Measurements from ENCODE around the gene SLC12A7.

Gene SLC12A7

GRCh38 chr5:1050423-1051365, 61.2 kb downstream of the SLC12A7 start:
- no peak overlapping the region for H3K27ac ChIP-seq
- TF ChIP-seq ZFX (IDR thresholded peaks at IDR 0.05) (no peak), CTCF (conservative IDR thresholded peaks at IDR 0.05) (no peak)

DNA sequence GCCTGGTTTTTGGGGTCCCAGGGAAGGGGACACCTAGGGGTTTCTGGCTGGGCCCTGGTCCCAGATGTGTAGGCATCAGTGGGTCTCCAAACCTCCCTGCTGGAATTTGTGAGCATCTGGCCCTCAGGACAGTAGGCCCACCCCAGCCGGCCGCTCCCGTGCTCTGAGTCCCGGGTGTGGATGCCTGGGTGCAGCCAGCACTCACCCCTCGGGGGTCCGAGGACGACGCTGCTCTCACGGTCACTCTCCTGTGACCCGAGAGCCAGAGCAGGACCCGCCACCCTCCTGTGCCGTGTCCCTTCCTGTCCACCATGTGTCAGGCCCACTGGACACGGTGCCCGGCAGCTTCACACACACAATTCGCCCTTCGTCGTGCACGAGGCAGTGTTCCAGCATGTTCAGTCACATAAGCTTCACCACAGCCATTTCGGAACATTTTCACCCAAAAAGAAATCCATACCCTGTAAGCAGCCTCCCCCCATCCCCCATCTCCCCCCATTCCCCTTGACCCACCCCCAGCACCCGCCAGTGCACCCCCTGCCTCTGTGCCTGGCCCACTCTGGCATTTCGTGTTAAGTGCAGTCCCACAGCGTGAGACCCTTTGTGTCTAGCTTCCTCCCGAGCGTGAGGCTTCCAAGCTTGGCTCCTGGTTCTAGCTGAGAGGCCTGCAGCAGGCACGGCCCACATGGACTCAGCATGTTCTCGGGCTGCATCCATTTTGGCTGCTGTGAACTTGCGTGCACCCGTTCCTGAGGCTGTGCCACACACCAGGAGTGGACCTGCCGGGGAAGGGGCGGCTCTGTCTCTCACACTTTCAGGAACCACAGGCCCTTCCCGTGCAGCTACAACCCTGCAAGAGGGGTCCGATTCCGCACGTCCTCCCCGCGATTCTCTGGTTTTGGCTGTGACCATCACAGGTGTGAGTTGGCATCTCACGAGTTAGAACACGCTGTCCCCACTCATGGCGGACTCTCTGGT, 62.7 kb downstream of the SLC12A7 start:
- TF ChIP-seq ZFX (IDR thresholded peaks at IDR 0.05) (no peak), CTCF (conservative IDR thresholded peaks at IDR 0.05) (no peak)
- no peak overlapping the region for H3K27ac ChIP-seq

GRCh38 chr5:1048162-1048721, 63.6 kb downstream of the SLC12A7 start:
- H3K27ac ChIP-seq = no peak overlapping the region
- no peak for TF ChIP-seq ZFX (IDR thresholded peaks at IDR 0.05)
- no peak for TF ChIP-seq CTCF (conservative IDR thresholded peaks at IDR 0.05)

DNA sequence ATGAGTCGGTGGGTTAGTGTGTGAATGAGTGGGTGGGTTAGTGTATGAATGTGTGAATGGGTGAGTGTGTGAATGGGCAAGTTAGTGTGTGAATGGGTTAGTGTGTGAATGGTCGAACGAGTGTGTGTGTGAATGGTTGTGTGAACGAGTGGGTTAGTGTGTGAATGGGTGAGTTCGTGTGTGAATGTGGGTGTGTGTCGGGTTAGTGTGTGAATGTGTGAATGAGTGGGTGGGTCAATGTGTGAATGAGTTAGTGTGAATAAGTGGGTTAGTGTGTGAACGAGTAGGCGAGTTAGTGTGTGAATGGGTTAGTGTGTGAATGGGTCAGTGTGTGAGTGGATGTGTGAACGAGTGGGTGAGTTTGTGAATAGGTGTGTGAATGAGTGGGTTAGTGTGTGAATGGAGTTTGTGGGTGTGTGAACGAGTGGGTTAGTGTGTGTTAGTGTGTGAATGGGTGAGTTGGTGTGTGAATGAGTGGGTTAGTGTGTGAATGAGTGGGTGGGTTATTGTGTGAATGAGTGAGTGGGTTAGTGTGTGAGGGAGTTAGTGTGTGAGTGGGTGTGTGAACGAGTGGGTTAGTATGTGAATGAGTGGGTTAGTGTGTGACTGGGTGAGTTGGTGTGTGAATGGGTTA, 64.4 kb downstream of the SLC12A7 start:
- TF ChIP-seq ZFX (IDR thresholded peaks at IDR 0.05) (no peak), CTCF (conservative IDR thresholded peaks at IDR 0.05) (no peak)
- no peak overlapping the region for H3K27ac ChIP-seq

GRCh38 chr5:1045960-1046560, 65.8 kb downstream of the SLC12A7 start:
- no peak for TF ChIP-seq CTCF (conservative IDR thresholded peaks at IDR 0.05)
- TF ChIP-seq ZFX (IDR thresholded peaks at IDR 0.05) = no peak
- no peak overlapping the region for H3K27ac ChIP-seq

DNA sequence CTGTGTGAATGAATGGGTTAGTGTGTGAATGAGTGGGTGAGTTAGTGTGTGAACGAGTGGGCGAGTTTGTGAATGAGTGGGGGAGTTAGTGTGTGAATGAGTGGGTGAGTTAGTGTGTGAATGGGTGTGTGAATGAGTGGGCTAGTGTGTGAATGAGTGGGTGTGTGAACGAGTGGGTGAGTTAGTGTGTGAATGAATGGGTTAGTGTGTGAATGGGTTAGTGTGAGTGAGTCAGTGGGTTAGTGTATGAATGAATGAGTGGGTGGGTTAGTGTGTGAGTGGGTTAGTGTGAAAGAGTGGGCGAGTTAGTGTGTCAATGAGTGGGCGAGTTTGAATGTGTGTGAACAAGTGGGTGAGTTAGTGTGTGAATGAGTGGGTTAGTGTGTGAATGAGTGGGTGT, 67.7 kb downstream of the SLC12A7 start:
- TF ChIP-seq ZFX (IDR thresholded peaks at IDR 0.05) = no peak
- TF ChIP-seq CTCF (conservative IDR thresholded peaks at IDR 0.05) = no peak

More for the DNA sequence above, 67.7 kb downstream of the SLC12A7 start:
- H3K27ac ChIP-seq = no peak overlapping the region
